KMS-11 (cell line): Measurements from ENCODE around the gene TANC1.

Experiments
- H2AFZ ChIP-seq: fragments of 200-600 bp; sonication (generic); 2 replicates; pipeline ENCODE4 v1.6.1; 2016; ENCODE audit warnings: antibody characterized with exemption, mixed run types, low read depth
- H3K27ac ChIP-seq: fragments of 200-600 bp; sonication (generic); 2 replicates; pipeline ENCODE4 v1.6.1; 2016; ENCODE audit warnings: mild to moderate bottlenecking, mixed run types
- H3K27me3 ChIP-seq: fragments of 200-600 bp; sonication (generic); 2 replicates; pipeline ENCODE4 v1.6.1; 2017; ENCODE audit warnings: mild to moderate bottlenecking, low read depth, mixed run types, moderate library complexity; ENCODE audit not compliant: insufficient read depth
- H3K36me3 ChIP-seq: fragments of 200-600 bp; sonication (generic); 2 replicates; pipeline ENCODE4 v1.6.1; 2017; ENCODE audit warnings: mild to moderate bottlenecking, mixed run types; ENCODE audit not compliant: insufficient read depth
- H3K4me1 ChIP-seq: fragments of 200-600 bp; sonication (generic); 2 replicates; pipeline ENCODE4 v1.6.1; 2016; ENCODE audit warnings: mild to moderate bottlenecking, low read depth, mixed run types; ENCODE audit not compliant: poor library complexity, severe bottlenecking
- H3K4me2 ChIP-seq: fragments of 200-600 bp; sonication (generic); 2 replicates; pipeline ENCODE4 v1.7.0; 2016; ENCODE audit warnings: mild to moderate bottlenecking, mixed run types
- H3K4me3 ChIP-seq: fragments of 200-600 bp; sonication (generic); IDR thresholded peaks from 2 replicates; pipeline ENCODE4 v1.6.1; 2017; ENCODE audit warnings: low read depth, low read length, mixed read lengths; ENCODE audit not compliant: insufficient read depth
- H3K79me2 ChIP-seq: fragments of 200-600 bp; sonication (generic); 2 replicates; pipeline ENCODE4 v1.6.1; 2016; ENCODE audit warnings: low read depth, mixed run types; ENCODE audit not compliant: insufficient read depth
- H3K9ac ChIP-seq: fragments of 200-600 bp; sonication (generic); 2 replicates; pipeline ENCODE4 v1.6.1; 2016; ENCODE audit warnings: mild to moderate bottlenecking, mixed run types
- H4K20me1 ChIP-seq: fragments of 200-600 bp; sonication (generic); 2 replicates; pipeline ENCODE4 v1.6.1; 2016; ENCODE audit warnings: mild to moderate bottlenecking, mixed run types; ENCODE audit not compliant: insufficient read depth
- CTCF ChIP-seq: fragments of 200-600 bp; sonication (generic); conservative IDR thresholded peaks from 2 replicates; pipeline ENCODE4 v1.6.1; 2017; ENCODE audit warnings: low read depth, mild to moderate bottlenecking, antibody characterized with exemption, low read length, moderate library complexity, mixed read lengths

TANC1 gene

GRCh38 chr2:159065891-159066290 is 97.5 kb downstream of the TANC1 start:
- Histone ChIP-seq H3K36me3 (0 out of 2 replicates have a peak, but pooled peaks cover 3% of the 10 kb centered on the region), H4K20me1 (no peaks in the 10 kb centered on the region), H3K4me1 (peaks cover 42% of the 10 kb centered on the region), H3K9ac (no peak overlapping the region), H2AFZ (no peak overlapping the region), H3K79me2 (no peaks in the 10 kb centered on the region), H3K4me3 (no peak overlapping the region), H3K27me3 (no peaks in the 10 kb centered on the region), H3K4me2 (no peak overlapping the region), H3K27ac (no peak overlapping the region)
- no peak for TF ChIP-seq CTCF

- peaks cover 42% of the 10 kb centered on the region for H3K4me1 ChIP-seq
These were observed 98.2 kb downstream of the TANC1 start for GRCh38 chr2:159066541-159067156.

GRCh38 chr2:159067971-159068370 is 99.5 kb downstream of the TANC1 start:
- Histone ChIP-seq H3K79me2 (no peaks in the 10 kb centered on the region), H3K27ac (no peak overlapping the region), H2AFZ (no peak overlapping the region), H3K4me3 (no peak overlapping the region), H3K9ac (no peak overlapping the region), H3K4me2 (no peak overlapping the region), H4K20me1 (no peaks in the 10 kb centered on the region), H3K4me1 (peaks cover 40% of the 10 kb centered on the region), H3K27me3 (no peaks in the 10 kb centered on the region), H3K36me3 (0 out of 2 replicates have a peak, but pooled peaks cover 3% of the 10 kb centered on the region)
- no peak for TF ChIP-seq CTCF

More at GRCh38 chr2:159066541-159067156, 98.2 kb downstream of the TANC1 start:
- H3K4me3 ChIP-seq = no peak overlapping the region
- H3K36me3 ChIP-seq = 0 out of 2 replicates have a peak, but pooled peaks cover 3% of the 10 kb centered on the region
- H3K9ac ChIP-seq = no peak overlapping the region
- H4K20me1 ChIP-seq = no peaks in the 10 kb centered on the region
- H3K4me2 ChIP-seq = no peak overlapping the region
- no peak overlapping the region for H2AFZ ChIP-seq
- no peaks in the 10 kb centered on the region for H3K79me2 ChIP-seq
- no peaks in the 10 kb centered on the region for H3K27me3 ChIP-seq
- H3K27ac ChIP-seq = no peak overlapping the region
- no peak for TF ChIP-seq CTCF

DNA sequence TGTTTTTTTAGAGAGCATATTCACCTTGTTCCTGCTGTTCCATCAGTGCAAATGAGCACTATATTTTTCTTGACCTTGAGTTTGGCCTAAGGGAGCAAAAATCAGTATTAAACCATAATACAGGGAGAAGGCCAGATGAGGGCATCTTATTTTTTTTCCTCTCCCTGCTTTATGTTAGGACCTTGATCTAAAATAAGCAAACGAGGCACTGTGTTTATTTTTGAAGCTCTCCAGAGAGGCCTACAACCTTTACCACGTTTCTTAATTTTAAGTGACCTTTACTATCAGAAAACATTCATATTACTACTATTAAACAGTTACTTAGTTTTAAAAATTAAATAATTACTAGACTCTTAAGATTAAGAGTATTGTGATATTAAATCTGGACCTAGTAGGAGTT is 100.8 kb downstream of the TANC1 start:
- H3K4me3 ChIP-seq = no peak overlapping the region
- H3K79me2 ChIP-seq = no peaks in the 10 kb centered on the region
- no peak overlapping the region for H3K4me2 ChIP-seq
- no peaks in the 10 kb centered on the region for H3K27me3 ChIP-seq
- 0 out of 2 replicates have a peak, but pooled peaks cover 3% of the 10 kb centered on the region for H3K36me3 ChIP-seq
- peaks cover 28% of the 10 kb centered on the region for H3K4me1 ChIP-seq
- H3K9ac ChIP-seq = no peak overlapping the region
- no peaks in the 10 kb centered on the region for H4K20me1 ChIP-seq
- TF ChIP-seq CTCF = no peak
- no peak overlapping the region for H2AFZ ChIP-seq
- H3K27ac ChIP-seq = no peak overlapping the region
